ACC112 (cell line): Measurements from ENCODE around the gene BATF.

Source experiments
- H2AFZ ChIP-seq: fragments of 200-600 bp; sonication (generic); one replicate; pipeline ENCODE4 v1.6.0; 2017; ENCODE audit warnings: antibody characterized with exemption, low read length; ENCODE audit not compliant: unreplicated experiment
- H3K27ac ChIP-seq: fragments of 200-600 bp; sonication (generic); 2 replicates; pipeline ENCODE4 v1.5.1; 2014; ENCODE audit warnings: low read depth, mild to moderate bottlenecking, antibody characterized with exemption, low read length, moderate library complexity
- H3K27me3 ChIP-seq: fragments of 200-600 bp; sonication (generic); 2 replicates; pipeline ENCODE4 v1.6.1; 2014; ENCODE audit warnings: mild to moderate bottlenecking, antibody characterized with exemption, low read length, moderate library complexity, mixed read lengths; ENCODE audit not compliant: insufficient read depth
- H3K36me3 ChIP-seq: fragments of 200-600 bp; sonication (generic); 2 replicates; pipeline ENCODE4 v1.6.1; 2016; ENCODE audit warnings: mild to moderate bottlenecking, antibody characterized with exemption, low read length, moderate library complexity, mixed read lengths; ENCODE audit not compliant: insufficient read depth
- H3K4me1 ChIP-seq: fragments of 200-600 bp; sonication (generic); one replicate; pipeline ENCODE4 v1.6.1; 2016; ENCODE audit warnings: low read length, mixed read lengths; ENCODE audit not compliant: insufficient read depth, unreplicated experiment, control insufficient read depth
- H3K4me3 ChIP-seq: fragments of 200-600 bp; sonication (generic); 2 replicates; pipeline ENCODE4 v1.5.1; 2014; ENCODE audit warnings: mild to moderate bottlenecking, low read depth, low read length
- H3K79me2 ChIP-seq: fragments of 200-600 bp; sonication (generic); one replicate; pipeline ENCODE4 v1.6.0; 2016; ENCODE audit warnings: low read length; ENCODE audit not compliant: control insufficient read depth, unreplicated experiment, insufficient read depth

The BATF gene

DNA sequence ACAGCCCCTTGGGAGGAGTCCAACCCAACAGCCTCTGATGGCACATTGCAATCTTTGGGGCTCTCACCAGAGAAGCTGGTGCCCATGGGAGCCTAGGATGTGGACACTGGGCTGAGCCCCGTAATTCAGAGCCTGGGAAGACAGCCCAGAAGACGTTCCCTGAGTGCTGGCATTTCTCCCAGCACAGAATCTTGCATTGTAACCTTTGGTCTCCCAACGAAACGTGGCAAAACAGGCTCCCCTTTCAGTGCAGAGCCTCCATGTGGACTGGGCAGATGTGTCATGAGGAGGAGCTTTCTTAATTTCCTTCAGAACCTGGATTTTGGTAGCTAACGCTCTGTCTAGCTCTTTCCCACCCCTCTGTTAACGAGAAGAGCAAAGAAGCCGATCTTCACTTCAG is 26.3 kb downstream of the BATF start:
- Histone ChIP-seq H3K27ac (peak overlapping the region; percentile 51; the same call in 1 of the 2 replicates), H3K79me2 (no peaks in the 10 kb centered on the region), H3K36me3 (no peaks in the 10 kb centered on the region), H3K4me1 (no peaks in the 10 kb centered on the region), H3K27me3 (no peaks in the 10 kb centered on the region), H3K4me3 (no peak overlapping the region), H2AFZ (no peak overlapping the region)

DNA sequence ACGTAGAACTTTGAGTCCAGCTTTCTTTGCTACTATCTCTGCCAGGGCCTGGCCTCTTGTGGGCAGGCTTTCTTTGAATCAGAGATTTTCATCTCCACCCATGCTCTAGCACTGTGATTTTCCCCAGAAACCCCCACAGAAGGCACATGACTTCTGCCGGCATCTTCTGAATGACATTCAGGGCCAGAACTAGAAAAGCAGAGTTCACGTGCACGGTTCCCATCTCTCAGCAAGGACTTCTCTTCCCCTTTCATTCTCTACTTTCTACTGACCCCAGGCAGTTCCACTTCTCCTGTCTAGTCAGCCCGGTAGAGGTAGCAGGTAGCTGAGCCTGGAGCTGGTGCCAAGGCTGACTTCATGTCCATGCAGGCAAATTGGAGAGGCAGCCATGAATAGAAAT is 26.9 kb downstream of the BATF start:
- Histone ChIP-seq H3K27ac (no peak overlapping the region), H2AFZ (no peak overlapping the region), H3K4me1 (peaks cover 1% of the 10 kb centered on the region), H3K79me2 (no peaks in the 10 kb centered on the region), H3K4me3 (no peak overlapping the region), H3K36me3 (no peaks in the 10 kb centered on the region), H3K27me3 (no peaks in the 10 kb centered on the region)

- Histone ChIP-seq H3K4me3 (no peak overlapping the region), H3K4me1 (peaks cover 7% of the 10 kb centered on the region), H3K79me2 (no peaks in the 10 kb centered on the region), H2AFZ (no peak overlapping the region), H3K27ac (no peak overlapping the region), H3K27me3 (no peaks in the 10 kb centered on the region), H3K36me3 (no peaks in the 10 kb centered on the region)
These were observed 28.8 kb downstream of the BATF start for GRCh38 chr14:75551021-75551420.

- Histone ChIP-seq H3K4me3 (no peak overlapping the region), H3K27me3 (no peaks in the 10 kb centered on the region), H3K36me3 (no peaks in the 10 kb centered on the region), H3K4me1 (peaks cover 7% of the 10 kb centered on the region), H2AFZ (no peak overlapping the region), H3K79me2 (no peaks in the 10 kb centered on the region), H3K27ac (no peak overlapping the region)
These were observed 30.9 kb downstream of the BATF start for GRCh38 chr14:75553157-75553556.

DNA sequence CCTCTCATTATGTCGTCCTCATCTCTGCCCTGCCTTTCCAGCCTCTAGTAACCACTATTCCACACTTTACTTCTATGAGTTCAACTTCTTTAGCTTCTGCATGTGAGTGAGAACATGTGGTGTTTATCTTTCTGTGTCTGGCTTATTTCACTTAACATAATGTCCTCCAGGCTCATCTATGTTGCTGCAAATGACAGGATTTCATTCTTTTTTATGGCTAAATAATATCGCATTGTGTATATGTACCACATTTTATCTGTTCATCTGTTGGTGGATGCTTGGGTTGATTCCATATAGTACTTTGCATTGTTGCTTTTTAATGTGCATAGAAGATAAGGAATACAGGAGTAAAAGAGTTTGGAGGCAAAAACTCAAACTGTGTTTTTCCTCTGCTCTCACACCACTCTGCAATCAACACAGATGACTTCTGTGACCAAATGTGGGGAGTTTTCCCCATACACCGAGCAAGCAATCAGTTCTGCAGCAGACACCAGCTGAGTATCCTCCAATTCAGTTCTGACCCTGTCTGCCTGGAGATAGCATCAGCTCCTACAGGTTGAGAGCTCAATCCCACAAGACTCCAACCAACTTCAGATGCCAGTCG is 31.6 kb downstream of the BATF start:
- Histone ChIP-seq H3K79me2 (no peaks in the 10 kb centered on the region), H3K4me1 (peaks cover 7% of the 10 kb centered on the region), H3K27me3 (no peaks in the 10 kb centered on the region), H3K4me3 (no peak overlapping the region), H2AFZ (no peak overlapping the region), H3K36me3 (no peaks in the 10 kb centered on the region), H3K27ac (no peak overlapping the region)

GRCh38 chr14:75554482-75554881 is 32.2 kb downstream of the BATF start:
- H3K27me3 ChIP-seq, result no peaks in the 10 kb centered on the region
- no peaks in the 10 kb centered on the region for H3K79me2 ChIP-seq
- H3K4me1 ChIP-seq, result peaks cover 11% of the 10 kb centered on the region
- no peak overlapping the region for H2AFZ ChIP-seq
- no peak overlapping the region for H3K27ac ChIP-seq
- no peak overlapping the region for H3K4me3 ChIP-seq
- H3K36me3 ChIP-seq, result no peaks in the 10 kb centered on the region

DNA sequence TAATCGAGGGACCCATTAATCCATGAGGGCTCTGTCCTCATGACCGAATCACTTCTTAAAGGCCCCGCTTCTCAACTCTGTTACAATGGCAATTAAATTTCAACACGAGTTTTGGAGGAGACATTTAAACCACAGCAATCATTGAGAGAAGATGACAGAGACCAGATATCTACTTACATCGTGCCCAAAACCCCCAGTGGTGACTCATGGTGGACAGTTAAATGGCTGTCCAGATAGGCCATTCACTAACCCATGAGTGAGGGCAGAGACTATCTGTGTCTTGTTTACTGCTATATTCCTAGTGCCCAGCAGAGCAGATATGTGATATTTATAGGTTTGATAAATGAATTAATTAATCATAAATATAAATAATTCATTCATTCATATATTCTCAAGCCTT is 36.2 kb downstream of the BATF start:
- Histone ChIP-seq H3K36me3 (no peaks in the 10 kb centered on the region), H2AFZ (no peak overlapping the region), H3K4me1 (peaks cover 30% of the 10 kb centered on the region), H3K27me3 (no peaks in the 10 kb centered on the region), H3K27ac (no peak overlapping the region), H3K79me2 (no peaks in the 10 kb centered on the region), H3K4me3 (no peak overlapping the region)

DNA sequence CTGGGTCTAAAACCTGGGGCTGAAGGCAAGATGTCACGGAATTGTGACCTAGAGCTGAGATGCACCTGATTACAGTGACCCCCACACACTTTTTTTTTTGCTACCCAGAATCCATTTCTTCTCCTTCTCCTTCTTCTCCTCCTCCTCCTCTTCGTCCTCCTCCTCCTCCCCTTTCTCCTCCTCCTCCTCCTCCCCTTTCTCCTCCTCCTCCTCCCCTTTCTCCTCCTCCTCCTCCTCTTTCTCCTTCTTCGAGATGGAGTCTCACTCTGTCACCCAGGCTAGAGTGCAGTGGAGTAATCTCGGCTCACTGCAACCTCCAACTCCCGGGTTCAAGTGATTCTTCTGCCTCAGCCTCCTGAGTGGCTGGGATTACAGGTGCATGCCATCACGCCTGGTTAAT is 36.8 kb downstream of the BATF start:
- Histone ChIP-seq H3K4me1 (peaks cover 30% of the 10 kb centered on the region), H3K79me2 (no peaks in the 10 kb centered on the region), H3K27ac (peak overlapping the region; percentile 82)

DNA sequence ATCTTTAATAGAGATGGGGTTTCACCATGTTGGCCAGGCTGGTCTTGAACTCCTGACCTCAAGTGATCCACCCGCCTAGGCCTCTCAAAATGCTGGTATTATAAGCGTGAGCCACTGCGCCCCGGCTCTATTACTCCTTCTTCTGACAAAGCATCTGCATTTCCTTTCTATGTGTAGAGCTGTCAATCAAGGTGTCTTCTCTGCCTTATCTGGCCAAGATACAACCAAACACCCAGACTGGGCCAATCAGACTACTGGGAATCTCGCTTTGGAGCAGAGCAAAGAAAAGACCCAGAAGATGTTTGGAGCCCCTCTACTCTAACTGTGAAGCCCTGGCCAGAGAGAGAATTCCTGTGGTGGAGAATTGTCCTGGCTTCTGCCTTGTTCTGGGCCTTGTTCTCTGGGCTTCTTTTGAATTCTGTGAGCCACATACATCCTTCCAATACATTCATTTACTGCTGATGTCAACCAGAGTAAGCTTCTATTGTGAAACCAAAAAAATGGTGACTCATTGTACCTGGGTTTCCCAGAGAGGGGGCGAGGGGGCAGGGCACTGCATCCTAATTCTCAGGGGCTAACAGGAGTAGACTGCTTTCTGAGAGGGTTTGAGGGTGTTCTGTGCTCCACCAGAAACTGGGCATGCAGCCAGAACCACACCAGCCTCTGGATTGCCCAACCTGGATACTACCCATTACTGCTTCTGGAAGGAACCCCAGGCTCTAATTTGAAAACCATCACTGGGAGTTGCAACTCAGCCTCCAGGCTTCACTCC is 37.4 kb downstream of the BATF start:
- no peaks in the 10 kb centered on the region for H3K27me3 ChIP-seq
- no peak overlapping the region for H3K4me3 ChIP-seq
- H2AFZ ChIP-seq, result no peak overlapping the region
- peaks cover 24% of the 10 kb centered on the region for H3K4me1 ChIP-seq
- H3K36me3 ChIP-seq, result no peaks in the 10 kb centered on the region
- peak overlapping the region; percentile 82 for H3K27ac ChIP-seq
- H3K79me2 ChIP-seq, result no peaks in the 10 kb centered on the region

More for the DNA sequence above, 36.8 kb downstream of the BATF start:
- H2AFZ ChIP-seq, result no peak overlapping the region
- H3K27me3 ChIP-seq, result no peaks in the 10 kb centered on the region
- no peaks in the 10 kb centered on the region for H3K36me3 ChIP-seq
- no peak overlapping the region for H3K4me3 ChIP-seq

DNA sequence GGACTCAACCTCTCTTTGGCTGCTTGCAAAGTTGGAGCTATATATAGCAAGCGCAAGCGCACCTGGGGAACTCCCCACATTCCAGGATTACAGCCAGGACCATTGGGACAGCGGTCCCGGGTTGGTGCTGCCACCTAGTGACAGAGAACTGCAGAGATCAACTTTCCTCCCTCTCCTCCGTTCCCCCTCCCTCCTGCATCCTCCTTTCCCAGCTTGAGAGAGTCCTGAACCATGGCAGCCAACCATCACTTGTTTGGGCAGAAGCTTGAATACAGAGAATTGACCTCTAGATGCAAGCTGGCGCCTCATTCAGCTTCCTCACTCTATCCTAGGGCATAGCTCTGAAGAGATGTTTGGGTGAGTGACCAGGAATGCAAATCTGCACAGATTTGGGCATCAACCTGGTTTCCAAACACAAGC is 38.8 kb downstream of the BATF start:
- Histone ChIP-seq H3K36me3 (no peaks in the 10 kb centered on the region), H3K79me2 (no peaks in the 10 kb centered on the region), H3K27ac (no peak overlapping the region), H3K27me3 (no peaks in the 10 kb centered on the region), H3K4me3 (no peak overlapping the region), H2AFZ (no peak overlapping the region), H3K4me1 (peaks cover 22% of the 10 kb centered on the region)

DNA sequence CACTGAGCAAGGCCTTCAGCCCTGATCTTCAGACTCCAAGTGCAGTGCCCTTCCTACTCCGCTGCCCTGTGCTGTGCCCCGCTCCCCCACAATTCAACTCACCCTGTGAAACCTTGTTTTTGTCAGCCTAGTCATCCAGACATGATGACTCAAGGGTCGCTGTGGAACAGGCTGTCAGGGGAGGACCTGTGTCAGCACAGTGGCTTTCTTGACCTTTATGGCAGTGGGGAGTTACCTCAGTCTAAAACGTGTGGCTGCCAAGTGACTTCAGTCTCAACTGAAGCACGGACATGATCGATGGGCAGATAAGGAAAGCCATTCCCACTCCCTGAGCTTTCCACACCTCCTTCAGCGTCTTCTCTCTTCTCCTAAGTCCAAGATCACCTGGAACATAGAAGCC is 39.8 kb downstream of the BATF start:
- no peaks in the 10 kb centered on the region for H3K27me3 ChIP-seq
- H2AFZ ChIP-seq, result no peak overlapping the region
- H3K36me3 ChIP-seq, result no peaks in the 10 kb centered on the region
- no peak overlapping the region for H3K4me3 ChIP-seq
- no peaks in the 10 kb centered on the region for H3K79me2 ChIP-seq
- H3K4me1 ChIP-seq, result peaks cover 22% of the 10 kb centered on the region
- no peak overlapping the region for H3K27ac ChIP-seq
